ENCODE results near the gene ZCCHC7.

Gene ZCCHC7

DNA sequence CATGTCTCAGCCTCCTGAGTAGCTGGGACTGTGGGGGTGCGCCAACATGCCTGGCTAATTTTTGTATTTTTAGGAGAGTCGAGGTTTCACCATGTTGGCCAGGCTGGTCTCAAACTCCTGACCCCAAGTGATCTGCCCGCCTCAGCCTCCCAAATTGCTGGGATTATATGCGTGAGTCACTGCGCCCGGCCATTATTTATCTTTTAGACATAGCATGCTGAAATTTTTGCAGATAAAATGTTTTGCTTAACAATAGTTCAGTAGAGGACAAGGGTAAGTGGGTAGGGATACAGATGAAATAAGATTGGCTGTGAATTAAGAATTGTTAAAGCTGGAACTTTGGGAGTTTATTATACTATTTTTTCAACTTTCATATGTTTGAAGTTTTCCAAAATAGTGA is 151.3 kb downstream of the ZCCHC7 start:
- no peak overlapping the region for H3K4me3 ChIP-seq (ENCODE audit: insufficient read length, low read depth)
- TF ChIP-seq SUZ12 (IDR thresholded peaks at IDR 0.05; ENCODE audit: extremely low read depth, insufficient read depth, insufficient read length): no peak
- TF ChIP-seq ZNF274 (IDR thresholded peaks at IDR 0.05; ENCODE audit: low read depth, low read length): no peak
- TF ChIP-seq YY1 (IDR thresholded peaks at IDR 0.05; ENCODE audit: insufficient read depth, insufficient read length): no peak
- H3K9me3 ChIP-seq (ENCODE audit: insufficient read depth, low read length): peaks cover 9% of the 10 kb centered on the region
- H3K4me1 ChIP-seq (ENCODE audit: insufficient read depth, insufficient read length): no peaks in the 10 kb centered on the region
- DNase-seq (ENCODE audit: low read depth, low spot score): no peak
- H3K36me3 ChIP-seq (ENCODE audit: insufficient read depth, insufficient read length, low read length): no peaks in the 10 kb centered on the region
- H3K27me3 ChIP-seq (ENCODE audit: insufficient read depth, insufficient read length): no peaks in the 10 kb centered on the region
- H3K9ac ChIP-seq (ENCODE audit: insufficient read length, low read depth): no peak overlapping the region

DNA sequence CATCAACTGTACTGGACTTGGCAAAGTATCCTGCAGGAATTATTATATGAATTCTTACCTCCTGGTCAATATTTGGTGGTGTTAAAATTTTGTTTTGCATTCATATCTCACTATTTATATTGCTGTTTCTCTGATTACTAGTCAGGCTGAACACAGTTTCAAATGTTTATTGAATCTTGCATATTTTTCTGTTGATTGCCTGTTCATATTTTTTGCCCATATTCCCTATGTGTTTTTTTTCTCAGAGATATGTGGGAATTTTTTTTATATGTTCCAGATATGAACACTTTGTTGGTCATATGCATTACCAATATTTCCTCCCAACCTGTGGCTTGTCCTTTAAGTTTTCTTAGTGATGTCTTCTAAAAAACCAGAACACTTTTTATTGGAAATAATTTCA is 153.2 kb downstream of the ZCCHC7 start:
- no peak overlapping the region for H3K9ac ChIP-seq (ENCODE audit: insufficient read length, low read depth)
- H3K9me3 ChIP-seq (ENCODE audit: insufficient read depth, low read length): peaks cover 9% of the 10 kb centered on the region
- H3K27me3 ChIP-seq (ENCODE audit: insufficient read depth, insufficient read length): no peaks in the 10 kb centered on the region
- TF ChIP-seq SUZ12 (IDR thresholded peaks at IDR 0.05; ENCODE audit: extremely low read depth, insufficient read depth, insufficient read length) (no peak), YY1 (IDR thresholded peaks at IDR 0.05; ENCODE audit: insufficient read depth, insufficient read length) (no peak), ZNF274 (IDR thresholded peaks at IDR 0.05; ENCODE audit: low read depth, low read length) (no peak)
- no peak for DNase-seq (ENCODE audit: low read depth, low spot score)
- H3K4me3 ChIP-seq (ENCODE audit: insufficient read length, low read depth): no peak overlapping the region
- no peaks in the 10 kb centered on the region for H3K4me1 ChIP-seq (ENCODE audit: insufficient read depth, insufficient read length)
- no peaks in the 10 kb centered on the region for H3K36me3 ChIP-seq (ENCODE audit: insufficient read depth, insufficient read length, low read length)

DNA sequence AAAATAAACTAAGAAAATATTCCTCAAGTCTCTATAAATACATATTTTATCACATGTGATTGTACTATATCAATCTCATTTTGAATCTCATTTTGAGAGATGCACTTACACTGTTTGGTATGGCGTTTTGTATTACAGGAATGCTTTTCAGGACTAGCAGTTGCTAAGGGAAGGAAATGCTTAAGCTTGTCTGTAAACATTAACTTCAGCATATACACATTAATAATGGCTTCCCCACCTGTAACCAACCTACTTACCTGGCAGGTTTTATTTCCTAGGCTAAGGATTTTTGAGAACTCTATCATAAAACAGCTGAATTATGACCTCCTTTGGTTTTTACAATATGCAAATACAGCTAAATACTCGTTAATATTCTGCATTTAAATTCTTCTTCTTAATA is 161.2 kb downstream of the ZCCHC7 start:
- no peak overlapping the region for H3K9ac ChIP-seq (ENCODE audit: insufficient read length, low read depth)
- no peaks in the 10 kb centered on the region for H3K27me3 ChIP-seq (ENCODE audit: insufficient read depth, insufficient read length)
- H3K9me3 ChIP-seq (ENCODE audit: insufficient read depth, low read length): no peaks in the 10 kb centered on the region
- no peaks in the 10 kb centered on the region for H3K36me3 ChIP-seq (ENCODE audit: insufficient read depth, insufficient read length, low read length)
- TF ChIP-seq ZNF274 (IDR thresholded peaks at IDR 0.05; ENCODE audit: low read depth, low read length) (no peak), SUZ12 (IDR thresholded peaks at IDR 0.05; ENCODE audit: extremely low read depth, insufficient read depth, insufficient read length) (no peak), YY1 (IDR thresholded peaks at IDR 0.05; ENCODE audit: insufficient read depth, insufficient read length) (no peak)
- H3K4me1 ChIP-seq (ENCODE audit: insufficient read depth, insufficient read length): peaks cover 2% of the 10 kb centered on the region
- H3K4me3 ChIP-seq (ENCODE audit: insufficient read length, low read depth): no peak overlapping the region
- no peak for DNase-seq (ENCODE audit: low read depth, low spot score)

DNA sequence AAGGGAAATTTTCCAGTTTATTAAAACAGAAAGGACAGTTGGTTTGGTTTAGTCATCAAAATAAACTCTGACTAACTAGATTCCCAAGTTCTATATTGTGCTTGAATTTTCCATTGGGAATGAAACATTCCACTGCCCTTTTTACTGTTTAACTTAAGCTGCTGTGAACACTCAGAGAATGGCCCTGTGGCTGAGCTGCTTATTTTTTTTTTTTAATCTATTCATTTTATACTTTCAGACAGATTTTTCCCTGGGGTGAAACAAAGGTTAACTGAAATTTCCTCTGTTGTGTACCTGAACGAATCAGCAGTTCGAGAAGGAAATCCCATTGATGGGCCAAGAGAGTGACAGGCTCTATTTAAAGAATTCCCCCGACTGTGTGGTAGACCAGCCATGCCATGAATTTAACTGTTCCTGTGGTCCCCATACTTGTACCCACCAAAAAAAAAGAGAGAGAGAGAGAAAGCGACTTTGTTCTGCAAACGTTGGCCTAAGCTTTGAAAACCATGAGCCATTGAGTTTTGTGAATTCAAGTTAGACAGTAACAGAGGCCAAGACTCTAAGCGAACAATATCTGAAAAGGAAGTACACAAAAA is 163.5 kb downstream of the ZCCHC7 start:
- Histone ChIP-seq H3K36me3 (ENCODE audit: insufficient read depth, insufficient read length, low read length) (no peaks in the 10 kb centered on the region), H3K4me3 (ENCODE audit: insufficient read length, low read depth) (no peak overlapping the region), H3K4me1 (ENCODE audit: insufficient read depth, insufficient read length) (peaks cover 2% of the 10 kb centered on the region), H3K9ac (ENCODE audit: insufficient read length, low read depth) (no peak overlapping the region), H3K27me3 (ENCODE audit: insufficient read depth, insufficient read length) (no peaks in the 10 kb centered on the region), H3K9me3 (ENCODE audit: insufficient read depth, low read length) (no peaks in the 10 kb centered on the region)
- TF ChIP-seq SUZ12 (IDR thresholded peaks at IDR 0.05; ENCODE audit: extremely low read depth, insufficient read depth, insufficient read length) (no peak), ZNF274 (IDR thresholded peaks at IDR 0.05; ENCODE audit: low read depth, low read length) (no peak), YY1 (IDR thresholded peaks at IDR 0.05; ENCODE audit: insufficient read depth, insufficient read length) (no peak)
- DNase-seq (ENCODE audit: low read depth, low spot score): no peak

DNA sequence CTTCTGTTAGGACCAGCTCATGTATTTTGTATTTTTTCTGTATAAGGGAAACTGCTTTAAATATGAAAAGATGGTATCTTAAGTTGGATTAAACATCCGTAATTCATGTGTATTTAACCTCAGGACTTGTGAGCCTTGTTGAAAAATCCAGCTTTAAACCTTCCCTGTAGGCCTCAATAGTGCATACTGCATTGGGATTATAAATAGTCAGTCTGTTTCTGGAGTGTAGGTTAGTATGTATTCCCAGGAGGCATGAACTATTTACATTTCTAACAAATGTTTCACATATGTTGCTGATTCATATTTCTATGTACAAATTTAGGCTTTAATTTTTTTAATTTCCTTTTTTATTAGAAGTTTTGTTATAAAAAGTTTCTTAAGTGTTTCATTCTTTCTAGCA is 164.3 kb downstream of the ZCCHC7 start:
- no peak for DNase-seq (ENCODE audit: low read depth, low spot score)
- H3K9ac ChIP-seq (ENCODE audit: insufficient read length, low read depth): no peak overlapping the region
- TF ChIP-seq ZNF274 (IDR thresholded peaks at IDR 0.05; ENCODE audit: low read depth, low read length) (no peak), YY1 (IDR thresholded peaks at IDR 0.05; ENCODE audit: insufficient read depth, insufficient read length) (no peak), SUZ12 (IDR thresholded peaks at IDR 0.05; ENCODE audit: extremely low read depth, insufficient read depth, insufficient read length) (no peak)
- no peaks in the 10 kb centered on the region for H3K36me3 ChIP-seq (ENCODE audit: insufficient read depth, insufficient read length, low read length)
- H3K4me1 ChIP-seq (ENCODE audit: insufficient read depth, insufficient read length): peaks cover 2% of the 10 kb centered on the region
- no peaks in the 10 kb centered on the region for H3K27me3 ChIP-seq (ENCODE audit: insufficient read depth, insufficient read length)
- H3K4me3 ChIP-seq (ENCODE audit: insufficient read length, low read depth): no peak overlapping the region
- no peaks in the 10 kb centered on the region for H3K9me3 ChIP-seq (ENCODE audit: insufficient read depth, low read length)

DNA sequence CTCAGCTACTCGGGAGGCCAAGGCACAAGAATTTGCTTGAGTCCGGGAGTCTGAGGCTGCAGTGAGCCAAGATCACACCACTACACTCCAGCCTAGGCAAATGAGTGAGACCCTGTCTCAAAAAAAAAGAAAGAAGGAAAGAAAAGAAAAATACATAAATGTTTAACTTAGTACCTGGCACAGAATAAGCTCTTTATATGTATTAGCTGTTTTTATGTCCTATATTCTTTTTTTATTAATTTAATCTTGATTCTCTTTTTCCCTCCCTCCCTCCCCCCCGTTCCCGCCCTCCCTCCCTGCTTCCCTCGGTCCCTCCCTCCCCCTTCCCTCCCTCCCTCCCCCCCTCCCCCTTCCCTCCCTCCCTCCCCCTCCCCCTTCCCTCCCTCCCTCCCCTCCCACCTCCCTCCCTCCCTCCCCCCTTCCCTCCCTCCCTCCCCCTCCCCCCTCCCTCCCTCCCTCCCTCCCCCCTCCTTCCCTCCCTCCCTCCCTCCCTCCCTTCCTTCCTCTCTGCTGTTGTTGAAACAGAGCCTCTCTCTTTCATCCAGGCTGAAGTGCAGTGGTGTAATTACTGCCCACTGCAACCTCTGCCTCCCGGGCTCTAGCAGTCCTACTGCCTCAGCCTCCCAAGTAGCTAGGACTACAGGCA is 166.3 kb downstream of the ZCCHC7 start:
- Histone ChIP-seq H3K9me3 (ENCODE audit: insufficient read depth, low read length) (no peaks in the 10 kb centered on the region), H3K27me3 (ENCODE audit: insufficient read depth, insufficient read length) (no peaks in the 10 kb centered on the region), H3K4me3 (ENCODE audit: insufficient read length, low read depth) (no peak overlapping the region), H3K9ac (ENCODE audit: insufficient read length, low read depth) (no peak overlapping the region), H3K36me3 (ENCODE audit: insufficient read depth, insufficient read length, low read length) (no peaks in the 10 kb centered on the region), H3K4me1 (ENCODE audit: insufficient read depth, insufficient read length) (peaks cover 2% of the 10 kb centered on the region)
- TF ChIP-seq ZNF274 (IDR thresholded peaks at IDR 0.05; ENCODE audit: low read depth, low read length): no peak
- no peak for TF ChIP-seq SUZ12 (IDR thresholded peaks at IDR 0.05; ENCODE audit: extremely low read depth, insufficient read depth, insufficient read length)
- no peak for TF ChIP-seq YY1 (IDR thresholded peaks at IDR 0.05; ENCODE audit: insufficient read depth, insufficient read length)
- DNase-seq (ENCODE audit: low read depth, low spot score): no peak

DNA sequence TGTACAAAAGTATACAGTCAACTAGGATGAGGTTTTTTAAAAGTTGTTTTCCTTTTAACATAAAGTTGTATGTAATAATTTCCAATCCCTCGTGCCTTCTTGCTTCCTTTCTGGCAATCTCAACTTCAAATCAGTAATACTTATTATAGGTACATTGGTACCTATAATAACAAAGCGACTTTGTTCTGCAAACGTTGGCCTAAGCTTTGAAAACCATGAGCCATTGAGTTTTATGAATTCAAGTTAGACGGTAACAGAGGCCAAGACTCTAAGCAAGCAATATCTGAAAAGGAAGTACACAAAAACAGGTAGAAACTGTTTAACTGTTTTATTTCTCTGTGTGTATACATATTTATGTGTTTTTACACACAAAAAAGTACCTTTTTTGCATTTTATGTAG is 166.9 kb downstream of the ZCCHC7 start:
- H3K36me3 ChIP-seq (ENCODE audit: insufficient read depth, insufficient read length, low read length): no peaks in the 10 kb centered on the region
- no peak overlapping the region for H3K9ac ChIP-seq (ENCODE audit: insufficient read length, low read depth)
- H3K4me3 ChIP-seq (ENCODE audit: insufficient read length, low read depth): no peak overlapping the region
- DNase-seq (ENCODE audit: low read depth, low spot score): no peak
- H3K4me1 ChIP-seq (ENCODE audit: insufficient read depth, insufficient read length): peaks cover 2% of the 10 kb centered on the region
- no peaks in the 10 kb centered on the region for H3K27me3 ChIP-seq (ENCODE audit: insufficient read depth, insufficient read length)
- no peaks in the 10 kb centered on the region for H3K9me3 ChIP-seq (ENCODE audit: insufficient read depth, low read length)
- TF ChIP-seq SUZ12 (IDR thresholded peaks at IDR 0.05; ENCODE audit: extremely low read depth, insufficient read depth, insufficient read length) (no peak), ZNF274 (IDR thresholded peaks at IDR 0.05; ENCODE audit: low read depth, low read length) (no peak), YY1 (IDR thresholded peaks at IDR 0.05; ENCODE audit: insufficient read depth, insufficient read length) (no peak)

All from NT2/D1 (cell line).